GM13976 (cell line): Measurements from ENCODE around the gene MYH7.
"Not testable (repeated sequence)": the region's sequence is repeated elsewhere in the genome, so short reads cannot be mapped to it uniquely, and the experiment has no call there.

Experiments used
- DNase-seq: peaks from one replicate; pipeline ENCODE4 v3.0.0; 2012; ENCODE audit warnings: low spot score
- in situ Hi-C: fragments of 300-500 bp; cut with MboI; formaldehyde crosslinking; loops from one replicate; pipeline ENCODE4 v1.12.0; 2022; ENCODE audit warnings: low sequenced_read_pairs, mixed read lengths, inconsistent platforms; ENCODE audit not compliant: unreplicated experiment
- TF ChIP-seq, protein P1 (sequence below): IDR thresholded peaks from 2 replicates; pipeline ENCODE4 v1.5.1; 2012; ENCODE audit warnings: borderline replicate concordance, mild to moderate bottlenecking; ENCODE audit not compliant: insufficient read depth; ENCODE audit errors: extremely low read depth, missing control alignments, control extremely low read depth

MYH7 gene

DNA sequence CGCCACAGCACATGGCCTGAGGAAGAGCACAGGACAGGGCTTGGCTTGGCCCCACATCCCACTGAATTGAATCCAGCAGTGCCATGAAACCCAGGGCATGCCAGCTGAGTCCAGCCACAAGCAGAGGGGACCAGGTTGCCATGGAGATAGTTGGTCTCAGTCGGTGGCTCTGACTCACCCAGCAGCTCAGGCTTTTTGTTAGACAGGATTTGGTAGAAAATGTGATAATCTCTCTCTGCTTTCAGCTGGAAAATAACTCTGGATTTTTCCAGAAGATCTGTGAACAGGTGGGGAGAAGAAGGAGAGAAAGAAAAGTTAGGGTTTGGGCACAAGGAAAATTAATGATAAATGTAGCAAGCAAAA is 4.8 kb downstream of the MYH7 start:
- TF ChIP-seq, protein P1, sequence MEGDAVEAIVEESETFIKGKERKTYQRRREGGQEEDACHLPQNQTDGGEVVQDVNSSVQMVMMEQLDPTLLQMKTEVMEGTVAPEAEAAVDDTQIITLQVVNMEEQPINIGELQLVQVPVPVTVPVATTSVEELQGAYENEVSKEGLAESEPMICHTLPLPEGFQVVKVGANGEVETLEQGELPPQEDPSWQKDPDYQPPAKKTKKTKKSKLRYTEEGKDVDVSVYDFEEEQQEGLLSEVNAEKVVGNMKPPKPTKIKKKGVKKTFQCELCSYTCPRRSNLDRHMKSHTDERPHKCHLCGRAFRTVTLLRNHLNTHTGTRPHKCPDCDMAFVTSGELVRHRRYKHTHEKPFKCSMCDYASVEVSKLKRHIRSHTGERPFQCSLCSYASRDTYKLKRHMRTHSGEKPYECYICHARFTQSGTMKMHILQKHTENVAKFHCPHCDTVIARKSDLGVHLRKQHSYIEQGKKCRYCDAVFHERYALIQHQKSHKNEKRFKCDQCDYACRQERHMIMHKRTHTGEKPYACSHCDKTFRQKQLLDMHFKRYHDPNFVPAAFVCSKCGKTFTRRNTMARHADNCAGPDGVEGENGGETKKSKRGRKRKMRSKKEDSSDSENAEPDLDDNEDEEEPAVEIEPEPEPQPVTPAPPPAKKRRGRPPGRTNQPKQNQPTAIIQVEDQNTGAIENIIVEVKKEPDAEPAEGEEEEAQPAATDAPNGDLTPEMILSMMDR: no peak
- DNase-seq: no peak
- in situ Hi-C loops: no loop called here

DNA sequence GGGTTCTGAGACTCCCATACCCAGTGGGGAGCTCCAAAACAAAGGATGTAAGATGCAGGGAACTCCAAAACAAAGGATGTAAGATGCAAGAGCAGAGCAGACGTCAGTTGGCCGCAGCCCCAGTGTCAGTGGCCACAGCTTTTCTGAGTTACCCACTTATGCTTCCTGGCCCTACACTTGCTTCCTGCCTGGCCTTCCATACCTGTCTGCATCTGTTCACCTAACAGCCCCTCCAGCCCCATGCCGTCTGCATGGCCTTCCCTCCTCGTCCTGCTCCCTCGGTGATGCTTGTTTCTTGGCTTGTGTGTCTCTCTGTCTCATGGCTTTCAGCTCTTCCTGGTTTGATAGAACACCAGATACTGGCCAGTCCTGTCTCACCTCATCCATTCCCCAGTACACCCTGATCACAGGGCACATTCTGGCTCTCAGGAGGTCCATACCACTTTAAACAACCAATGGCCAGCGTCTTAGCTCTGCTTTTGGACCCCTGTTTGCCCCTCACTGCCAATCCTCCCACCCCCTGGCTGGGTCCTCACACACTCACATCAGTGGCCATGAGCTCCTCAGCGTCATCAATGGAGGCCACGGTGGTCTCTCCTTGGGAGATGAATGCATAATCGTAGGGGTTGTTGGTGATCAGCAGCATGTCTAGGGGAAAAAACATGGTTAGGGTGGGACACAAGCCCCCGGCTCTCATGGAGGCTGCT is 5.3 kb downstream of the MYH7 start:
- DNase-seq: no peak
- TF ChIP-seq, protein P1: no peak

DNA sequence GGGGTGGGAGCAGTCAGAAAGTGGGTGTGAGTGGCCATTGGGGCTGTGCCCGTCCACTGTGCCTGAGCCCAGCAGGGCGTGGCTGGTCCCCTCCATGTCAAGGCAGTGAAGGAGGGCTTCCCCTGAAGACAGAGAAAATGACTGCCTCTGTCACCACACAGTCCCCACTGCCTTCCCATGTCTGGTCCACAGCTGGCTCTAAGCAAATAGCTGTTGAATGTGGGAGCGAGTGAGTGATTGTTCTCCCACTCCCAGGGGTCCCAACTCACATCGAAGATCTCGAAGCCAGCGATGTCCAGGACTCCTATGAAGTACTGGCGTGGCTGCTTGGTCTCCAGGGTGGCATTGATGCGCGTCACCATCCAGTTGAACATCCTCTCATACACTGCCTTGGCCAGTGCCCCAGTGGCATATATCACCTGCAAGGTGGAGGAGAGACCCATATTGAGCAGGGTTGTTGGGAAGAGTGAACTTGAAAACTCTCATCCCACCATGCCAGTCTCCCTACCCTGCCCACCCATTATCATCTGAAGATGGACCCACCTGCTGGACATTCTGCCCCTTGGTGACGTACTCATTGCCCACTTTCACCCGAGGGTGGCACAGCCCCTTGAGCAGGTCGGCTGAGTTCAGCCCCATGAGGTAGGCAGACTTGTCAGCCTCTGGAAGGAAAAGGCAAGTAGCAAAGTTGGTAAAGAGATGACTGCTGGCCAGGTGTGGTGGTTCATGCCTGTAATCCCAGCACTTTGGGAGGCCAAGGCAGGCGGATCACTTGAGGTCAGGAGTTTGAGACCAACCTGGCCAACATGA is 6.6 kb downstream of the MYH7 start:
- TF ChIP-seq, protein P1: no peak
- no peak for DNase-seq
- in situ Hi-C loops: no loop called here

More for the DNA sequence above, 5.3 kb downstream of the MYH7 start:
- in situ Hi-C loops: no loop called here

- in situ Hi-C loops, DNase-seq: not testable (repeated sequence)
These were observed 9.7 kb downstream of the MYH7 start for GRCh38 chr14:23425798-23426197.

GRCh38 chr14:23425169-23425568 is 10.3 kb downstream of the MYH7 start:
- TF ChIP-seq, protein P1: no peak
- no peak for DNase-seq
- in situ Hi-C loops: no loop called here

- in situ Hi-C loops: no loop called here
- TF ChIP-seq, protein P1: no peak
- no peak for DNase-seq
These were observed 11.8 kb downstream of the MYH7 start for GRCh38 chr14:23423657-23424056.

- no peak for DNase-seq
- in situ Hi-C loops: no loop called here
- TF ChIP-seq, protein P1: no peak
These were observed 13.9 kb downstream of the MYH7 start for GRCh38 chr14:23421594-23421993.

DNA sequence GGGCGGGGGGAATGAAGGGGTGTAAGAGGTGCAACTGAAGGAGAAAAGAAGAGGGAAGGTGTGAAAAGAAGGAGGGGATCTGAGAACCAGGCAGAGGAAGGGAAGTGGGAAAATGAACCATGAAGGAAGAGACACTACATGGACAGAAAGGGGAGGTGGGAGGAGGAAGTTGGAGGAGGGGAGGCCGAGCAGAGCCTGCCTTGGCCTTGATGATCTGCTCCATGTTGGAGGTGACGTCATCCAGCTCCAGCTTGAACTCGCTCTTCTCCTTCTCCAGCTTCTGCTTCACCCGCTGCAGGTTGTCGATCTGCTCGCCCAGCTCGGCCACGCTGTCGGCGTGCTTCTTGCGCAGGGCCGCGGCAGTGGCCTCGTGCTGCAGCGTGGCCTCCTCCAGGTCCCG is 15.8 kb downstream of the MYH7 start:
- in situ Hi-C loops, DNase-seq: not testable (repeated sequence)
